Measurements from ENCODE around the gene C19orf44.

GRCh38 chr19:16473875-16474392 lies 22.3 kb upstream of the C19orf44 start:
- TF ChIP-seq CTCF (IDR thresholded peaks at IDR 0.05; ENCODE audit: low read depth, low read length) (no peak), POLR2A (IDR thresholded peaks at IDR 0.05; ENCODE audit: extremely low read depth, insufficient read length) (no peak)
